ENCODE results near the gene ETS1. TPM values are rescaled to one million over a fixed set of nuclear protein-coding genes. Genes with fewer than 3 reads are reported as not detected.

Gene ETS1
- total RNA-seq, 1 donor = 35.5 TPM

- no peak for TF ChIP-seq CTCF (IDR thresholded peaks at IDR 0.05; ENCODE audit: insufficient read depth, low read length)
- no peak overlapping the region for H3K4me3 ChIP-seq (ENCODE audit: low read depth, low read length)
- no peak for DNase-seq (ENCODE audit: low read depth)
These were observed 34.3 kb downstream of the ETS1 start for GRCh38 chr11:128552783-128553661.

- TF ChIP-seq CTCF (IDR thresholded peaks at IDR 0.05; ENCODE audit: insufficient read depth, low read length) = no peak
- no peak overlapping the region for H3K4me3 ChIP-seq (ENCODE audit: low read depth, low read length)
- DNase-seq (ENCODE audit: low read depth) = no peak
These were observed 35.6 kb downstream of the ETS1 start for GRCh38 chr11:128551611-128552335.

GRCh38 chr11:128551058-128551457 is 36.3 kb downstream of the ETS1 start:
- no peak for DNase-seq (ENCODE audit: low read depth)
- no peak overlapping the region for H3K4me3 ChIP-seq (ENCODE audit: low read depth, low read length)
- TF ChIP-seq CTCF (IDR thresholded peaks at IDR 0.05; ENCODE audit: insufficient read depth, low read length) = no peak

- H3K4me3 ChIP-seq (ENCODE audit: low read depth, low read length) = no peak overlapping the region
- no peak for DNase-seq (ENCODE audit: low read depth)
- TF ChIP-seq CTCF (IDR thresholded peaks at IDR 0.05; ENCODE audit: insufficient read depth, low read length) = no peak
These were observed 37.0 kb downstream of the ETS1 start for GRCh38 chr11:128550261-128550821.

GRCh38 chr11:128549256-128549944 is 38.0 kb downstream of the ETS1 start:
- DNase-seq (ENCODE audit: low read depth) = no peak
- H3K4me3 ChIP-seq (ENCODE audit: low read depth, low read length) = peak overlapping the region; percentile 44
- no peak for TF ChIP-seq CTCF (IDR thresholded peaks at IDR 0.05; ENCODE audit: insufficient read depth, low read length)

- H3K4me3 ChIP-seq (ENCODE audit: low read depth, low read length) = peak overlapping the region; percentile 44
- DNase-seq (ENCODE audit: low read depth) = no peak
- TF ChIP-seq CTCF (IDR thresholded peaks at IDR 0.05; ENCODE audit: insufficient read depth, low read length) = no peak
These were observed 38.6 kb downstream of the ETS1 start for GRCh38 chr11:128548649-128549255.

Data from fibroblast of the aortic adventitia (primary cell).